Endothelial cell of umbilical vein (primary cell): Measurements from ENCODE around the gene MPZL3.
A peak's percentile ranks its signal among the peaks of the same experiment; 100 is the strongest.

Experiments used
- EZH2 ChIP-seq: IDR thresholded peaks from 2 replicates; pipeline ENCODE4 v1.6.1; 2012; ENCODE audit warnings: borderline replicate concordance, low read depth, mild to moderate bottlenecking, moderate library complexity, low read length, inconsistent platforms; ENCODE audit not compliant: severe bottlenecking
- FOS ChIP-seq: IDR thresholded peaks from 2 replicates; pipeline ENCODE4 v1.6.1; 2011; ENCODE audit warnings: mild to moderate bottlenecking, low read length, moderate library complexity, borderline replicate concordance; ENCODE audit not compliant: insufficient read depth
- MYC ChIP-seq: IDR thresholded peaks from one replicate; pipeline ENCODE4 v1.6.1; 2011; ENCODE audit warnings: mild to moderate bottlenecking, low read depth, low read length
- POLR2A ChIP-seq: IDR thresholded peaks from 2 replicates; pipeline ENCODE4 v1.6.1; 2012; ENCODE audit warnings: low read depth, mild to moderate bottlenecking, control low read depth, low read length
- POLR2AphosphoS5 ChIP-seq: IDR thresholded peaks from 2 replicates; pipeline ENCODE4 v1.6.1; 2012; ENCODE audit warnings: low read depth, mild to moderate bottlenecking, control low read depth, low read length, moderate library complexity; ENCODE audit not compliant: insufficient read depth
- TF ChIP-seq, protein P1 (sequence below), 2 donors: IDR thresholded peaks; 1 replicate in 1 of 2; 2 replicates in 1 of 2; pipeline ENCODE4 v1.5.1; 2011; ENCODE audit warnings: low read length in 2 of 2, mild to moderate bottlenecking in 2 of 2, moderate library complexity in 2 of 2, control low read depth in 1 of 2, inconsistent platforms in 1 of 2, low read depth in 1 of 2; ENCODE audit not compliant: insufficient read depth in 1 of 2; ENCODE audit errors: extremely low read depth in 1 of 2
- TF ChIP-seq, protein P2 (sequence below): IDR thresholded peaks from 2 replicates; pipeline ENCODE4 v1.6.1; 2011; ENCODE audit not compliant: insufficient read depth, insufficient read length

DNA sequence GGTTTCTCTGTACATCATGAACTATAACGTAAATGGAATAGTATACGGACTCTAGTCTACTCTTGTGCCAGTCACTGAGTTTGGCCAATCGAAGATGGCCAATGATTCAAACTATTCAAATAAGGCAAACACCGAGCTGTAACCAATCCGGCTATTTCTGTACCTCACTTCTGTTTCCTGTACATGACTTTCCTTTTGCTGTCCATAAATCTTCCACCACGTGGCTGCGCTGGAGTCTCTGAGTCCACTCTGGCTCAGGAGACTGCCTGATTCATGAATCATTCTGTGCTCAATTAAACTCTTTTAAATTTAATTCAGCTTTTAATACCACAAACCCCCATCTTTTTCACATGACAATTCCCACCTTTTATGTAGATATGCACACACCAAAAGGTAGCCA is 25.9 kb downstream of the MPZL3 start:
- TF ChIP-seq, protein P1, sequence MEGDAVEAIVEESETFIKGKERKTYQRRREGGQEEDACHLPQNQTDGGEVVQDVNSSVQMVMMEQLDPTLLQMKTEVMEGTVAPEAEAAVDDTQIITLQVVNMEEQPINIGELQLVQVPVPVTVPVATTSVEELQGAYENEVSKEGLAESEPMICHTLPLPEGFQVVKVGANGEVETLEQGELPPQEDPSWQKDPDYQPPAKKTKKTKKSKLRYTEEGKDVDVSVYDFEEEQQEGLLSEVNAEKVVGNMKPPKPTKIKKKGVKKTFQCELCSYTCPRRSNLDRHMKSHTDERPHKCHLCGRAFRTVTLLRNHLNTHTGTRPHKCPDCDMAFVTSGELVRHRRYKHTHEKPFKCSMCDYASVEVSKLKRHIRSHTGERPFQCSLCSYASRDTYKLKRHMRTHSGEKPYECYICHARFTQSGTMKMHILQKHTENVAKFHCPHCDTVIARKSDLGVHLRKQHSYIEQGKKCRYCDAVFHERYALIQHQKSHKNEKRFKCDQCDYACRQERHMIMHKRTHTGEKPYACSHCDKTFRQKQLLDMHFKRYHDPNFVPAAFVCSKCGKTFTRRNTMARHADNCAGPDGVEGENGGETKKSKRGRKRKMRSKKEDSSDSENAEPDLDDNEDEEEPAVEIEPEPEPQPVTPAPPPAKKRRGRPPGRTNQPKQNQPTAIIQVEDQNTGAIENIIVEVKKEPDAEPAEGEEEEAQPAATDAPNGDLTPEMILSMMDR (IDR thresholded peaks at IDR 0.05; ENCODE audit: extremely low read depth in 1 of 2, insufficient read depth in 1 of 2, low read depth in 1 of 2, low read length in 2 of 2): no peak
- no peak for TF ChIP-seq POLR2A
- TF ChIP-seq MYC: no peak
- peak; percentile 40 for TF ChIP-seq FOS
- TF ChIP-seq EZH2: no peak
- TF ChIP-seq, protein P2, sequence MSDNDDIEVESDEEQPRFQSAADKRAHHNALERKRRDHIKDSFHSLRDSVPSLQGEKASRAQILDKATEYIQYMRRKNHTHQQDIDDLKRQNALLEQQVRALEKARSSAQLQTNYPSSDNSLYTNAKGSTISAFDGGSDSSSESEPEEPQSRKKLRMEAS: peak; percentile 45
- TF ChIP-seq POLR2AphosphoS5: no peak
